ENCODE data around the gene NT5DC3. TPM values are rescaled to one million over a fixed set of nuclear protein-coding genes. Genes with fewer than 3 reads are reported as not detected.

NT5DC3 gene
- total and polyA plus RNA-seq, 2 of the 13 experiments (the other 11 are each of a cell fraction or from before 2014, with no cell fraction given), result 3.2 to 6.6 TPM

GRCh38 chr12:103737881-103738280 lies 103.2 kb downstream of the NT5DC3 start:
- FAIRE-seq (no peak), DNase-seq (ENCODE audit: low spot score) (no peak), ATAC-seq (no peak)
- TF ChIP-seq RCOR2 (CRISPR knock-in tag; IDR thresholded peaks at IDR 0.05) (no peak), LCORL (IDR thresholded peaks at IDR 0.05) (no peak), LCORL (CRISPR knock-in tag; IDR thresholded peaks at IDR 0.05) (no peak), KAT8 (CRISPR knock-in tag; IDR thresholded peaks at IDR 0.05) (no peak), KDM4B (CRISPR knock-in tag; IDR thresholded peaks at IDR 0.05) (no peak), ZBTB49 (CRISPR knock-in tag; IDR thresholded peaks at IDR 0.05; ENCODE audit: borderline replicate concordance) (no peak), ETV6 (CRISPR knock-in tag; conservative IDR thresholded peaks at IDR 0.05) (no peak), ZNF766 (CRISPR knock-in tag; IDR thresholded peaks at IDR 0.05; ENCODE audit: borderline replicate concordance) (no peak), ZNF546 (CRISPR knock-in tag; conservative IDR thresholded peaks at IDR 0.05) (no peak), HNRNPH1 (optimal IDR thresholded peaks at IDR 0.05; ENCODE audit: low read depth, low read length) (no peak), ZNF850 (CRISPR knock-in tag; conservative IDR thresholded peaks at IDR 0.05) (no peak), SNRNP70 (IDR thresholded peaks at IDR 0.05; ENCODE audit: low read depth, low read length) (no peak), ZNF770 (CRISPR knock-in tag; IDR thresholded peaks at IDR 0.05) (no peak), ZNF570 (CRISPR knock-in tag; IDR thresholded peaks at IDR 0.05; ENCODE audit: borderline replicate concordance) (no peak), NRL (CRISPR knock-in tag; IDR thresholded peaks at IDR 0.05; ENCODE audit: borderline replicate concordance) (no peak)
- TF ChIP-seq, protein P1, sequence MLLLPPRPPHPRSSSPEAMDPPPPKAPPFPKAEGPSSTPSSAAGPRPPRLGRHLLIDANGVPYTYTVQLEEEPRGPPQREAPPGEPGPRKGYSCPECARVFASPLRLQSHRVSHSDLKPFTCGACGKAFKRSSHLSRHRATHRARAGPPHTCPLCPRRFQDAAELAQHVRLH (CRISPR knock-in tag; IDR thresholded peaks at IDR 0.05; ENCODE audit: borderline replicate concordance, low read depth), result no peak
- TF ChIP-seq, protein P2, sequence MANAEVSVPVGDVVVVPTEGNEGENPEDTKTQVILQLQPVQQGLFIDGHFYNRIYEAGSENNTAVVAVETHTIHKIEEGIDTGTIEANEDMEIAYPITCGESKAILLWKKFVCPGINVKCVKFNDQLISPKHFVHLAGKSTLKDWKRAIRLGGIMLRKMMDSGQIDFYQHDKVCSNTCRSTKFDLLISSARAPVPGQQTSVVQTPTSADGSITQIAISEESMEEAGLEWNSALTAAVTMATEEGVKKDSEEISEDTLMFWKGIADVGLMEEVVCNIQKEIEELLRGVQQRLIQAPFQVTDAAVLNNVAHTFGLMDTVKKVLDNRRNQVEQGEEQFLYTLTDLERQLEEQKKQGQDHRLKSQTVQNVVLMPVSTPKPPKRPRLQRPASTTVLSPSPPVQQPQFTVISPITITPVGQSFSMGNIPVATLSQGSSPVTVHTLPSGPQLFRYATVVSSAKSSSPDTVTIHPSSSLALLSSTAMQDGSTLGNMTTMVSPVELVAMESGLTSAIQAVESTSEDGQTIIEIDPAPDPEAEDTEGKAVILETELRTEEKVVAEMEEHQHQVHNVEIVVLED (CRISPR knock-in tag; IDR thresholded peaks at IDR 0.05; ENCODE audit: borderline replicate concordance), result no peak
- Histone ChIP-seq H3K9me3 (ENCODE audit: low read length) (no peaks in the 10 kb centered on the region), H4K20me1 (ENCODE audit: insufficient read depth, low read length) (no peaks in the 10 kb centered on the region), H3K27ac (ENCODE audit: extremely low read length, insufficient read depth, low read length) (no peak overlapping the region), H3K4me2 (ENCODE audit: low read depth, low read length) (no peak overlapping the region), H3K9ac (ENCODE audit: insufficient read depth, low read depth, low read length) (no peak overlapping the region), H2AFZ (ENCODE audit: low read length) (no peak overlapping the region), H3K36me3 (replicated peaks in 1 of 2; ENCODE audit: control insufficient read depth in 1 of 2, insufficient read depth in 2 of 2, low read length in 2 of 2) (no peaks in the 10 kb centered on the region), H3K27me3 (ENCODE audit: control insufficient read depth in 1 of 2, insufficient read depth in 2 of 2, low read length in 2 of 2) (peaks cover 0 to 3% of the 10 kb centered on the region in 2 experiments; a peak in 2 of 5 replicates), H3K4me3 (replicated peaks in 1 of 3; ENCODE audit: insufficient read depth in 1 of 3, low read depth in 2 of 3, low read length in 3 of 3) (no peak overlapping the region), H3K4me1 (ENCODE audit: insufficient read depth, low read length) (no peaks in the 10 kb centered on the region), H3K79me2 (ENCODE audit: insufficient read depth, low read length) (no peaks in the 10 kb centered on the region)
- intact Hi-C loops (cut with micrococcal nuclease; ENCODE audit: unreplicated experiment) (no loop called here), in situ Hi-C loops (cut with HindIII; ENCODE audit: extremely low pct_ligation_motif_present, low pct_unique_long_range_greater_than_20kb) (no loop called here)
- BruUV-seq (replicated peaks), result no TSS peak
- WGBS (ENCODE audit: low lambda C conversion rate), result 0% methylated on average over 1 of the region's 1 CpG
- POLR2A ChIA-PET, result no interaction called here
- CTCF ChIA-PET (ENCODE audit: low intra/inter-chr PET ratio, low total read pairs), result no interaction called here

Data from HepG2 (cell line).